PC-3 (cell line): ENCODE results near the gene MEG3. TPM values are rescaled to one million over a fixed set of nuclear protein-coding genes. Genes with fewer than 3 reads are reported as not detected.

Source experiments
- ATAC-seq: fragments of 200-7000 bp; cut with Tn5 transposase; 2 replicates; pipeline ENCODE4 v1.9.1; 2020; ENCODE audit warnings: mild to moderate bottlenecking, moderate library complexity
- BruUV-seq: library from RNA; stranded (reverse); fragments of 400-500 nt; replicated peaks from 2 replicates; lab custom pipeline; 2021; lab: Mats Ljungman, UMichigan
- CTCF ChIA-PET: fragments of 300-600 bp; sonication (Branson Sonifier 250); formaldehyde crosslinking; loops from one replicate; lab custom pipeline; 2022; ENCODE audit warnings: antibody characterized with exemption; lab: Charles Lee
- POLR2A ChIA-PET: fragments of 300-600 bp; sonication (Branson Sonifier 250); formaldehyde crosslinking; loops from one replicate; lab custom pipeline; 2022; ENCODE audit warnings: antibody characterized with exemption; ENCODE audit not compliant: unreplicated experiment; lab: Charles Lee
- DNase-seq: peaks from one replicate; pipeline ENCODE4 v3.0.0-alpha.2; 2015
- H2AFZ ChIP-seq: fragments of 300-600 bp; sonication (generic); 2 replicates; pipeline ENCODE4 v1.6.0; 2016; ENCODE audit warnings: antibody characterized with exemption, low read length
- H3F3A ChIP-seq: fragments of 300-600 bp; sonication (generic); one replicate; pipeline ENCODE4 v1.6.0; 2017; ENCODE audit warnings: antibody characterized with exemption, low read length, control low read depth, mild to moderate bottlenecking; ENCODE audit not compliant: unreplicated experiment
- H3K27ac ChIP-seq: fragments of 300-600 bp; sonication (generic); 2 replicates; pipeline ENCODE4 v1.5.1; 2016; ENCODE audit warnings: mild to moderate bottlenecking, low read length
- H3K27me3 ChIP-seq: fragments of 300-600 bp; sonication (generic); 2 replicates; pipeline ENCODE4 v1.6.1; 2016; ENCODE audit warnings: low read length, mixed read lengths
- H3K36me3 ChIP-seq: fragments of 300-600 bp; sonication (generic); 2 replicates; pipeline ENCODE4 v1.6.1; 2016; ENCODE audit warnings: low read depth, mixed run types, low read length, mixed read lengths
- H3K4me1 ChIP-seq: fragments of 300-600 bp; sonication (generic); 2 replicates; pipeline ENCODE4 v1.5.1; 2016; ENCODE audit warnings: low read length; ENCODE audit not compliant: insufficient read depth
- H3K4me2 ChIP-seq: fragments of 300-600 bp; sonication (generic); 2 replicates; pipeline ENCODE4 v1.6.0; 2016; ENCODE audit warnings: low read length
- H3K4me3 ChIP-seq: fragments of 300-600 bp; sonication (generic); 2 replicates; pipeline ENCODE4 v1.5.1; 2016; ENCODE audit warnings: mild to moderate bottlenecking, low read length, mixed read lengths
- H3K79me2 ChIP-seq: fragments of 300-600 bp; sonication (generic); 2 replicates; pipeline ENCODE4 v1.6.1; 2017; ENCODE audit warnings: low read length, mixed read lengths
- H3K9ac ChIP-seq: fragments of 300-600 bp; sonication (generic); 2 replicates; pipeline ENCODE4 v1.6.0; 2016; ENCODE audit warnings: mild to moderate bottlenecking, low read length
- H3K9me2 ChIP-seq: fragments of 300-600 bp; sonication (generic); replicated peaks from 2 replicates; pipeline ENCODE4 v1.6.1; 2016; ENCODE audit warnings: mixed run types, low read length, mixed read lengths
- H3K9me3 ChIP-seq: fragments of 300-600 bp; sonication (generic); 2 replicates; pipeline ENCODE4 v1.6.1; 2016; ENCODE audit warnings: low read length, mixed read lengths
- H4K20me1 ChIP-seq: fragments of 300-600 bp; sonication (generic); 2 replicates; pipeline ENCODE4 v1.6.1; 2016; ENCODE audit warnings: low read length, mixed read lengths
- CTCF ChIP-seq: fragments of 300-600 bp; sonication (generic); conservative IDR thresholded peaks from 2 replicates; pipeline ENCODE4 v1.5.1; 2017; ENCODE audit warnings: antibody characterized with exemption, low read depth, mild to moderate bottlenecking, low read length
- EZH2 ChIP-seq: fragments of 300-600 bp; sonication (generic); IDR thresholded peaks from one replicate; pipeline ENCODE4 v1.6.1; 2017; ENCODE audit warnings: antibody characterized with exemption, mild to moderate bottlenecking, low read length; ENCODE audit not compliant: unreplicated experiment
- EZH2phosphoT487 ChIP-seq: fragments of 300-600 bp; sonication (generic); IDR thresholded peaks from 2 replicates; pipeline ENCODE4 v1.6.1; 2018; ENCODE audit warnings: mild to moderate bottlenecking, antibody characterized with exemption, low read length, borderline replicate concordance
- intact Hi-C: fragments of 100-400 bp; cut with micrococcal nuclease; formaldehyde crosslinking; loops from 2 replicates; pipeline ENCODE4 v1.9.0; 2023
- total RNA-seq: library from RNA; depleted of rRNA; stranded (reverse); fragments of >200 nt; gene quantifications from 2 replicates; pipeline ENCODE4 v1.2.3, GENCODE V29; 2014

Gene MEG3
- total RNA-seq, 1 experiment from 2014 or later = not detected

- Histone ChIP-seq H3K27me3 (peaks cover 2% of the 10 kb centered on the region; the same call in 1 of the 2 replicates), H3K9me3 (no peaks in the 10 kb centered on the region), H3K27ac (no peak overlapping the region), H3F3A (no peaks in the 10 kb centered on the region), H3K9me2 (no peaks in the 10 kb centered on the region), H2AFZ (no peak overlapping the region), H3K79me2 (no peaks in the 10 kb centered on the region), H3K4me2 (no peak overlapping the region), H3K4me1 (no peaks in the 10 kb centered on the region), H4K20me1 (no peaks in the 10 kb centered on the region), H3K9ac (no peak overlapping the region), H3K36me3 (no peaks in the 10 kb centered on the region), H3K4me3 (no peak overlapping the region)
- CTCF ChIA-PET = no interaction called here
- ATAC-seq (no peak), DNase-seq (no peak)
- BruUV-seq = no TSS peak
- POLR2A ChIA-PET = no interaction called here
- TF ChIP-seq EZH2phosphoT487 (no peak), CTCF (no peak), EZH2 (no peak)
- intact Hi-C loops = no loop called here
Measured at GRCh38 chr14:100885196-100885595, 59.3 kb downstream of the MEG3 start.

- no peaks in the 10 kb centered on the region for H3K9me3 ChIP-seq
- no peak overlapping the region for H3K4me3 ChIP-seq
- TF ChIP-seq CTCF (no peak), EZH2 (no peak), EZH2phosphoT487 (no peak)
- H3K9me2 ChIP-seq = no peaks in the 10 kb centered on the region
- CTCF ChIA-PET = no interaction called here
- POLR2A ChIA-PET = no interaction called here
- no peaks in the 10 kb centered on the region for H3K4me1 ChIP-seq
- no peak overlapping the region for H3K9ac ChIP-seq
- H3K36me3 ChIP-seq = no peaks in the 10 kb centered on the region
- H4K20me1 ChIP-seq = no peaks in the 10 kb centered on the region
- no peak overlapping the region for H3K27ac ChIP-seq
- DNase-seq (no peak), ATAC-seq (no peak)
- no TSS peak for BruUV-seq
- intact Hi-C loops = no loop called here
- no peaks in the 10 kb centered on the region for H3F3A ChIP-seq
- no peak overlapping the region for H2AFZ ChIP-seq
- H3K79me2 ChIP-seq = no peaks in the 10 kb centered on the region
- H3K4me2 ChIP-seq = no peak overlapping the region
- peaks cover 2% of the 10 kb centered on the region; the same call in 1 of the 2 replicates for H3K27me3 ChIP-seq
Measured at GRCh38 chr14:100885617-100886016, 59.7 kb downstream of the MEG3 start.

- Histone ChIP-seq H3K9ac (no peak overlapping the region), H3K9me2 (no peaks in the 10 kb centered on the region), H3K27ac (no peak overlapping the region), H3F3A (no peaks in the 10 kb centered on the region), H3K27me3 (peaks cover 2% of the 10 kb centered on the region; the same call in 1 of the 2 replicates), H3K4me1 (no peaks in the 10 kb centered on the region), H3K4me3 (no peak overlapping the region), H4K20me1 (no peaks in the 10 kb centered on the region), H2AFZ (no peak overlapping the region), H3K9me3 (no peaks in the 10 kb centered on the region), H3K79me2 (no peaks in the 10 kb centered on the region), H3K4me2 (no peak overlapping the region), H3K36me3 (no peaks in the 10 kb centered on the region)
- DNase-seq = no peak
- no TSS peak for BruUV-seq
- ChIA-PET POLR2A (no interaction called here), CTCF (no interaction called here)
- no peak for ATAC-seq
- intact Hi-C loops = no loop called here
- no peak for TF ChIP-seq CTCF
- TF ChIP-seq EZH2 = no peak
- no peak for TF ChIP-seq EZH2phosphoT487
Measured at GRCh38 chr14:100887728-100888335, 61.9 kb downstream of the MEG3 start.
